Stimulated activated naive B cell treated with anti-CD40 and anti-IgM and Interleukin-4, amounts not matched to agents 10 μg/mL and 1 μg/mL and 100 μg/mL, for 72 hours (primary cell): ENCODE data around the gene CDC34.
"Not testable (repeated sequence)": the region's sequence is repeated elsewhere in the genome, so short reads cannot be mapped to it uniquely, and the experiment has no call there.

Experiments
- ATAC-seq, 2 donors: fragments of 150-1000 bp; cut with Tn5 transposase; replicated peaks; 2 replicates each; pipeline ENCODE4 v1.10.0; 2021; ENCODE audit warnings: moderate library complexity in 1 of 2
- DNase-seq: peaks from one replicate; pipeline ENCODE4 v3.0.0; 2021
- H3K27ac Mint-ChIP-seq: one replicate; pipeline ENCODE4 v1.8.0; 2022; ENCODE audit warnings: mild to moderate bottlenecking, mixed read lengths
- H3K27me3 Mint-ChIP-seq, 2 donors: one replicate each; pipeline ENCODE4 v1.8.0; 2022; ENCODE audit warnings: mixed read lengths in 2 of 2
- H3K36me3 Mint-ChIP-seq, 2 donors: one replicate each; pipeline ENCODE4 v1.8.0; 2022; ENCODE audit warnings: mixed read lengths in 2 of 2, mild to moderate bottlenecking in 1 of 2
- H3K4me1 Mint-ChIP-seq, 2 donors: one replicate each; pipeline ENCODE4 v1.8.0; 2022; ENCODE audit warnings: mixed read lengths in 2 of 2, mild to moderate bottlenecking in 1 of 2
- H3K4me3 Mint-ChIP-seq, 2 donors: one replicate each; pipeline ENCODE4 v1.8.0; 2022; ENCODE audit warnings: mild to moderate bottlenecking in 2 of 2, mixed read lengths in 2 of 2, moderate library complexity in 1 of 2
- H3K9me3 Mint-ChIP-seq, 2 donors: one replicate each; pipeline ENCODE4 v1.8.0; 2022; ENCODE audit warnings: mixed read lengths in 2 of 2, mild to moderate bottlenecking in 1 of 2

Gene CDC34

DNA sequence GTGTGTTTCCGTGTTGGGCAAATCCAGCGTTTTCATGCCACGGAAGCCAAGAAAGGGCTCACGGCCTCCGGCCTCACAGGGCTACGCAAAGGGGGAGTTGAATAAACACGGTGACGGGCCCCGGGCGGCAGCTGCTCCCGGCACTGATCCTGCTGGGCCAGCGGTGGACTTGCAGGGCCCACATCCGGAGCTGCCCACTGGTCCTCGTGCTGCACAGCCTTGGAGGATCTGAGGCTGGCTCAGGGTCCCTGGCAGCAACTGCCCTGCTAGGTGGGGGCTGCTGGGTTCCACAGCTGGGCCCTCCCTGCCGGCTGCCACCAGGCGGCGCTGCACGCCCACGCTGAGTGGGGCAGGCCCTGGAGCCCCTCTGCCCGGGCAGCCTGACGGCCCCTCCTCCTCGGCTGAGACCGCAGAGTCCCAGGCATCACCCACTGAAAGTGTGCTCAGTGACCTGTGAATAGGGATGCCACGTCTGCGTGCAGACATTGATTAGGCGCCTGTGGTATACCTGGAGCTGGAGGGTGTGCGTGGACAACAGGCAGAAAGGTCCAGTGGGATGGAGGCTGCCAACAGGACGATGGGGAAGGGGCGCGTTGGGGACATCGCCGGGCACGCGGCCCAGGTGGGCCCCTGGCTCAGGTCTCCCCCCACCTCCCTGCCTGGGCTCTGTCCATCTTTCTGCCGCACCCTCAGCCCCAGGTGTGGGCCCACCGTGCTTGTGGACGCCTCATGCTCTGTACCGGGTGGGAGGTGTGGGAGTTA lies 52.9 kb downstream of the CDC34 start:
- Mint-ChIP-seq H3K36me3 (peaks cover 8 to 25% of the 10 kb centered on the region in 2 donors), H3K4me1 (peaks cover 11 to 20% of the 10 kb centered on the region in 2 donors), H3K27me3 (peaks cover 9 to 14% of the 10 kb centered on the region in 2 donors), H3K27ac (peak overlapping the region; percentile 82), H3K4me3 (peak overlapping the region in 1 of 2 donors; percentile 52), H3K9me3 (no peaks in the 10 kb centered on the region)
- DNase-seq (no peak), ATAC-seq (peak; percentile 72 to 81)

DNA sequence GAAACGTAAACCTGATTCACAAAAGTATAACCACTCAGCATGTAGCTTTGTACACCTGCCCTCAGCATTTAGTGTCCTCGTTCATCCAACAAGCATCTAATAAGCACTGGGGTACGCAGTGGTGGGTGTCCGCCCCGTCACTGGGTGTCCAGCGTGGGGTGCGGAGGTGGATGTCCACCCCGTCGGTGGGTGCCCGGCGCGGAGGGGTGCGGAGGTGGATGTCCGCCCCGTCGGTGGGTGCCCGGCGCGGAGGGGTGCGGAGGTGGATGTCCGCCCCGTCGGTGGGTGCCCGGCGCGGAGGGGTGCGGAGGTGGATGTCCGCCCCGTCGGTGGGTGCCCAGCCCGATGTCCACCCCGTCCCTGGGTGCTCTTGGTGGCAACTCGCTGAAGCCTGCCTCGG lies 53.6 kb downstream of the CDC34 start:
- H3K36me3 Mint-ChIP-seq: peaks cover 7 to 19% of the 10 kb centered on the region in 2 donors
- ATAC-seq, DNase-seq: not testable (repeated sequence)

DNA sequence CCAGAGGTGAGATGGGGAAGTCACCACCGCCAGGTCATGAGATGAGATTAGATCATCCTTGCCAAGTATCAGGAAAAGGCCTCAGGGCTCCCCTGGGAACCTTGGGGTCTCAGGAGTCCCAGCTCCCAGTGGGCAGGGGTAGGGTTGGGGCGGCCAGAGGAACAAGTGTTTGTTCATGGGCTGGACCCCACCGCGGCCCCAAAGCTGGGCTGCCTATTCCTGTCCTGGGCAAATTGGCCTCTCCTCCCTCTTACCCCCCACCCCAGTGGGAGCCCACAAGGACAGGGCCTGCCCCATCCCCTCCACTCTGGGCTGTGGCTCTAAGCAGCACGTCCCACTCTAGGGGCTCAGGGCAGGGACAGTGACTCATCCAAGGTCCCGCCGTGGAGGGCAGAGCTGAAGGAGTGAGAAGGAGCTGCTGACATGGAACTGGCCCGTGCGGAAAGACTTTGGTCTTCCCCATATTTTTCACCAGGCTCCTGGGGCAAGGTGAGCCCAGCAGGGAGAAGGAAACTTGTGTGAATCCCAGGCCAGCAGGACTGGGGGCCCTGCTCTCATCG lies 54.1 kb downstream of the CDC34 start:
- no peak for DNase-seq
- Mint-ChIP-seq H3K4me1 (peaks cover 11 to 20% of the 10 kb centered on the region in 2 donors), H3K9me3 (no peaks in the 10 kb centered on the region), H3K4me3 (no peak overlapping the region), H3K36me3 (peaks cover 6 to 15% of the 10 kb centered on the region in 2 donors), H3K27ac (peak overlapping the region; percentile 20), H3K27me3 (peaks cover 9 to 14% of the 10 kb centered on the region in 2 donors)
- ATAC-seq: peak in 1 of 2 donors; percentile 15

More for the DNA sequence above, 53.6 kb downstream of the CDC34 start:
- Mint-ChIP-seq H3K27me3 (peaks cover 9 to 14% of the 10 kb centered on the region in 2 donors), H3K4me1 (peaks cover 11 to 20% of the 10 kb centered on the region in 2 donors), H3K27ac (peak overlapping the region; percentile 75)
- H3K9me3 Mint-ChIP-seq, H3K4me3 Mint-ChIP-seq: not testable (repeated sequence)

DNA sequence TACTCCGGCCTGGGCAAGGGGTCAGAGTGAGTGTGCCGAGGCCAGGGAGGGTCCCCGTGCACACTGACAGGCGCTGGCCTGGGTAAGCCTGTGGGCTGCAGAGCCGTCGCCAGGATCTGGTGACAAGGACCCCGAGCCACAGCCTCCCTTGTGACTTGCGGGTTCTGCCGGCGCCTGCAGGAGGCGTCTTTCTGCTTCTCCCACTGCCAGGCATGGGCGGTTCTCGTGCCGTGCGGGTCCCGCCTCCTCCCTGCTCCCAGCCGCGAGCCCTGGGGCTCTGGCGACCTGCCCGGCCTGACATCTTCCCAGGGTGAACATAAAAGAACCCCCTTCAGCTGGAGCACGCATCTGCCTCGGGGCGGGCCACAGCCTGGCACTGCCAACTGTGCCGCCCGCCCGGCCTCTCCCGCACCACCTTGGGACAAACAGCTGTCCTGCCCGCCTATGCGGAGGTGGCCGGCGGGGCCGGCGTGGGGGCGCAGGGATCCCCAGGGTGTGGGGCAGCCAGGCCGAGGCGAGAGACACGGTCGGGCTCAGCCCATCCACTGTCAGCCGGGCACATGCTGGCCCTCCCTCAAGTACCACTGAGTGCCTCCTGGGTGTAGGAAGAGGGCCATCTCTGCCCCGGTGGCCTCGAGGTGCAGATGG lies 56.7 kb downstream of the CDC34 start:
- H3K27ac Mint-ChIP-seq: no peak overlapping the region
- peak overlapping the region in 1 of 2 donors; percentile 67 for H3K4me3 Mint-ChIP-seq
- H3K4me1 Mint-ChIP-seq: peaks cover 17 to 22% of the 10 kb centered on the region in 2 donors
- DNase-seq: no peak
- ATAC-seq: peak; percentile 57 to 61
- H3K36me3 Mint-ChIP-seq: peaks cover 0 to 9% of the 10 kb centered on the region in 2 donors
- H3K27me3 Mint-ChIP-seq: peaks cover 23 to 37% of the 10 kb centered on the region in 2 donors
- no peaks in the 10 kb centered on the region for H3K9me3 Mint-ChIP-seq

DNA sequence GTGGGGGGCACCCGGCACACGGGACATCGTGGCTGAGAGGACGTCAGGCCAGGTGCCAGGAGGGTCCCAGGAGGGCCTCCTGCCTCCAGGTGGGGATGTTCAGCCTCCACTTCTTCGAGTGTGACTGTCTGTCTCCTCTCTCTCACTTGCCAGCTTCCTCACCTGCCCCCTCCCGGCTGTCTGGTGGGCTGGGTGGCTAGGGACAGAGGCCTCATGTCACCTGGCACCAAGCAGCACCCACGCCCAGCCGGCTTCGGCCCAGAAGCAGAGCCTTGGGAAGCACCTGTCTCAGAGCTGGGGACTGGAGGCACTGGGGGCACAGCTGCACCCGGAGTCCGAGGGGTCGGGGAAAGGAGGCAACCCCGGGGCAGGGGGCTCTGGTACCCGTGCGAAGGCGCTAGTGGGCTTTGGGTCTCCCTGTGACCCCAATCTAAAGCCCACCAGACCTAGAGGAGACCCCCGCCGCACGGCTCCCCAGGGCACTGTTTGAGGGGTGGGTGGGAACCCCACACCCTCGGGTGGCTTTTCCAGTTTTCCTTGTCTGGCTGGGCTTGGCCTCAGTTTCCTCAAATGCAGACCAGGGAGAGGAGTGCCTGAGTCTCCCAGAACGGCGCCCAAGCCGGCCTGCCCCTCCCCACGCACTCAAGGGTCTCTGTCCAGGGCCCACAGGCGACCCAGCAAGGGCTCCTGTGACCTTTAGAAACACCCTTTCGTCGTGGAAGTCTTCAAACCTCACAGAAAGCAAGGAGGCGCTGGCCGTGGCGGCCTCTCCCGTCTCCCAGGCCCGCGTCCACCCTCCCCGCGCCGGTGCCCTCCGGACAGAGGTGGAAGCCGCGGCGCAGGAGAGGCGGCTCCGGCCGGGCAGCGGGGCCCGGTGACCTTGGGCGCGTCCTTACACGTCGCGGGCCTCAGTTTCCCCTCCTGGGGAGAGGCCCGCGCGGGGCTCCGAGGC lies 57.5 kb downstream of the CDC34 start:
- Mint-ChIP-seq H3K4me3 (peak overlapping the region in 1 of 2 donors; percentile 54), H3K9me3 (no peaks in the 10 kb centered on the region), H3K27me3 (peaks cover 30 to 45% of the 10 kb centered on the region in 2 donors), H3K4me1 (peaks cover 16 to 25% of the 10 kb centered on the region in 2 donors), H3K36me3 (peaks cover 0 to under 1% of the 10 kb centered on the region in 2 donors), H3K27ac (no peak overlapping the region)
- DNase-seq (no peak), ATAC-seq (peak; percentile 2 to 15)

DNA sequence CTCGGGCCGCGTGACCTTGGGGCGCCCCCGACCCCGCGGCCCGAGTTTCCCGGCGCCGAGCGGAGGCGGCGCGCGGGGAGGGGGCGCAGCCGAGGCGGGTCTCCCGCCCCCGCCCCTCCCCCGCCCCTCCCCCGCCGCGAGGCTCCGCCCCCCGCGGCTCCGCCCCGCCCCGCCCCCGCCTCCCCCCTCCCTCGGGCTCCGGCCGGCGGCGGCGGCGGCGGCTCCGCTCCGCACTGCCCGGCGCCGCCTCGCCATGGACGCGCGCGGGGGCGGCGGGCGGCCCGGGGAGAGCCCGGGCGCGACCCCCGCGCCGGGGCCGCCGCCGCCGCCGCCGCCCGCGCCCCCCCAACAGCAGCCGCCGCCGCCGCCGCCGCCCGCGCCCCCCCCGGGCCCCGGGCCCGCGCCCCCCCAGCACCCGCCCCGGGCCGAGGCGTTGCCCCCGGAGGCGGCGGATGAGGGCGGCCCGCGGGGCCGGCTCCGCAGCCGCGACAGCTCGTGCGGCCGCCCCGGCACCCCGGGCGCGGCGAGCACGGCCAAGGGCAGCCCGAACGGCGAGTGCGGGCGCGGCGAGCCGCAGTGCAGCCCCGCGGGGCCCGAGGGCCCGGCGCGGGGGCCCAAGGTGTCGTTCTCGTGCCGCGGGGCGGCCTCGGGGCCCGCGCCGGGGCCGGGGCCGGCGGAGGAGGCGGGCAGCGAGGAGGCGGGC lies 58.3 kb downstream of the CDC34 start, which contains the start of gene HCN2:
Gene HCN2 (plus strand): TSS at position 189 of the 703 bp plus-strand sequence. CDS start 65 bp downstream, at position 254.
- Mint-ChIP-seq H3K4me1 (peaks cover 14 to 20% of the 10 kb centered on the region in 2 donors), H3K9me3 (no peaks in the 10 kb centered on the region), H3K36me3 (no peaks in the 10 kb centered on the region), H3K27me3 (peaks cover 34 to 54% of the 10 kb centered on the region in 2 donors), H3K27ac (no peak within 1 kb of the TSS), H3K4me3 (peak within 1 kb of the TSS in 1 of 2 donors; percentile 57)
- no peak for ATAC-seq
- DNase-seq: no peak

DNA sequence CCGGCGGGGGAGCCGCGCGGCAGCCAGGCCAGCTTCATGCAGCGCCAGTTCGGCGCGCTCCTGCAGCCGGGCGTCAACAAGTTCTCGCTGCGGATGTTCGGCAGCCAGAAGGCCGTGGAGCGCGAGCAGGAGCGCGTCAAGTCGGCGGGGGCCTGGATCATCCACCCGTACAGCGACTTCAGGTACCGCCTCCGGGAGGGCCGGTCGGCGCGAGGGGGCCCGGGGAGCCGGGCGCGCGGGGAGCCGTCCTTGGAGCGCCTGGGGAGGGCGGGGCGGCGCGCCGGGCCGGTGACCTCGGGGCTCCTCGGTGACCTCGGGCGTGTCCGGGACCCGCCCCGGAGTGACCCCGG lies 58.8 kb downstream of the CDC34 start:
- Mint-ChIP-seq H3K27me3 (peaks cover 36 to 58% of the 10 kb centered on the region in 2 donors), H3K27ac (no peak overlapping the region), H3K4me1 (peaks cover 14 to 20% of the 10 kb centered on the region in 2 donors), H3K9me3 (no peaks in the 10 kb centered on the region), H3K4me3 (peak overlapping the region in 1 of 2 donors; percentile 57), H3K36me3 (no peaks in the 10 kb centered on the region)
- DNase-seq (no peak), ATAC-seq (peak in 1 of 2 donors; percentile 33)

DNA sequence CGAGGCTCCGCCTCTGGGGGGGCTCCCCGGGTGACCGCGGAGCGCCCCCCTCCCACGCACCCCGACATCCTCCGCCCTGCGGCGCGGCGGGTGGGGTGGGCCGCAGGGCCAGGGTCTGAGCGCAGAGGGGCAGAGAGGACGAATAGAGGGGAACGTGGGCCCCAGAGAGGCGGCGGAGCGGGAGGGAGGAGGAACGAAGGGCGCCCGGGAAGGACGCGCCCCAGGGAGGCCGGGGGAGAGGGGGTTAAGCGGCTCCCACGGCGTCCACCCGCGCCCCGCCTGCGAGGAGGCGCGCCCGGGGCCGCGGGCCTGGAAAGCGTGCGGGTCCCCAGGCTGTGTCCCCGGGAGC lies 59.2 kb downstream of the CDC34 start:
- DNase-seq: no peak
- Mint-ChIP-seq H3K27ac (no peak overlapping the region), H3K27me3 (peaks cover 38 to 61% of the 10 kb centered on the region in 2 donors)

DNA sequence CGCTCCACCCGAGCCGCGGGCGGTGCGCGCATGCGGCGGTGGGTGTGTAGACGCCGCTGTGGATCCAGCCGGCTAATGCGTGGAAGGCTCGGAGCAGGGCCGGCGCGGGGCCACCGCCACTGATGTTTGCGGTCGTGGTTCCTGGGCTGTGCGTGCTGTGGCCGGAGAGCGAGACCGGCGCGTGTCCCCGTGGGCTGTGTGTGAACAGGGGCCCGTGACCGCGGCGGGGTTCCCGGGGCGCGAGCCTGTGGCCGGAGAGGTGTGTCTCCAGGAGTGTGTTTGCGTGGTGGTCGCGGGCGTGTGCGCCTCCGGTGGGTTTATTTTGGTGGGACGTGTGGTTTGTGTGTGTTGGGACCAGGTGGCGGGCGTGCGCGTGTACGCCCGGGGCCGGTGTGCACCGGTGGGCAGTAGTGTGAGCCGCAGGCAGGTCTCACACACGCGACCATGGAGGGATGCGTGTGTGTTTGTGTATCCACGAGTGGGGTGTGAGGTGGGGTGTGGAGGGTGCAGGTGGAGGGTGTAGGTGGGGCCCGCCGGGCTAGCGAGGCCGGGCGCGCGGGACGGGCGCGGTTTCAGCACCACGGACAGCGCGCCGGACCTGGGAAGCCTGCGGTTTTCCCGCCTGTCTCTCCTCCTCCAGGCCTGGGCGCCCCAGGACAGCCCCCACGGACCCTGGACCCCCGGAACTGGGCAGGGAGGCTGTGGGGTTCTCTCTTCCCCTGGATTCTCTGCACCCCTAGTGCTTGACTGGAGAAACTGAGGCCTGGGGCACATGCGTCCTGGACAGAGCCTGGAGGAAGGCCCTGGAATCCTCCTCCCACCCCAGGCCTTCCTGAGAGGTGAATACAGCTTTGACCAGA lies 59.8 kb downstream of the CDC34 start:
- no peaks in the 10 kb centered on the region for H3K36me3 Mint-ChIP-seq
- DNase-seq (no peak), ATAC-seq (no peak)
- peak overlapping the region in 1 of 2 donors; percentile 21 for H3K4me3 Mint-ChIP-seq
- H3K4me1 Mint-ChIP-seq: peaks cover 14 to 20% of the 10 kb centered on the region in 2 donors
- H3K9me3 Mint-ChIP-seq: no peaks in the 10 kb centered on the region
- H3K27me3 Mint-ChIP-seq: peaks cover 38 to 65% of the 10 kb centered on the region in 2 donors
- no peak overlapping the region for H3K27ac Mint-ChIP-seq

More for the DNA sequence above, 59.2 kb downstream of the CDC34 start:
- peaks cover 14 to 20% of the 10 kb centered on the region in 2 donors for H3K4me1 Mint-ChIP-seq
- ATAC-seq: no peak
- H3K36me3 Mint-ChIP-seq: no peaks in the 10 kb centered on the region
- H3K4me3 Mint-ChIP-seq: no peak overlapping the region
- H3K9me3 Mint-ChIP-seq: no peaks in the 10 kb centered on the region
